ENCODE measurements around the gene CACNA1C. TPM values are rescaled to one million over a fixed set of nuclear protein-coding genes. Genes with fewer than 3 reads are reported as not detected.

The CACNA1C gene
- total and polyA plus RNA-seq, 10 of the 15 experiments (the other 5 are each of a cell fraction or from before 2014, with no cell fraction given): under 0.01 to 0.15 (median 0.09) TPM; not detected in 5

GRCh38 chr12:2618291-2618995 is 565.7 kb downstream of the CACNA1C start:
- Histone ChIP-seq H3K4me3 (no peak overlapping the region), H2AFZ (ENCODE audit: control insufficient read depth, low read depth, low read length) (no peak overlapping the region), H3K4me1 (ENCODE audit: control insufficient read depth, insufficient read depth, low read length) (no peaks in the 10 kb centered on the region; the same call in 1 of the 2 replicates), H3K36me3 (ENCODE audit: control insufficient read depth in 2 of 2, insufficient read depth in 2 of 2, low read length in 1 of 2) (no peaks in the 10 kb centered on the region), H3K27me3 (replicated peaks in 1 of 2; ENCODE audit: control insufficient read depth in 2 of 2, insufficient read depth in 2 of 2, low read length in 1 of 2) (peaks cover 4 to 8% of the 10 kb centered on the region in 2 experiments; a peak in 2 of 4 replicates), H3K79me2 (ENCODE audit: control insufficient read depth, insufficient read depth, low read length) (no peaks in the 10 kb centered on the region), H3K9ac (ENCODE audit: control insufficient read depth, insufficient read depth, low read length) (no peak overlapping the region), H4K20me1 (ENCODE audit: control insufficient read depth, insufficient read depth) (no peaks in the 10 kb centered on the region), H3K9me3 (replicated peaks; ENCODE audit: control insufficient read depth, insufficient read depth, low read length) (no peaks in the 10 kb centered on the region), H3K4me2 (ENCODE audit: control insufficient read depth, insufficient read depth) (no peak overlapping the region), H3K27ac (ENCODE audit: control insufficient read depth, insufficient read depth) (no peak overlapping the region)
- ChIA-PET SMC1A (ENCODE audit: uncharacterized antibody, unreplicated experiment) (no interaction called here), POLR2A (no interaction called here), RAD21 (ENCODE audit: unreplicated experiment) (no interaction called here), CTCF (no interaction called here)
- ATAC-seq (no peak), FAIRE-seq (no peak), DNase-seq (ENCODE audit: low read depth, low spot score) (no peak)
- 35% methylated on average over 12 of the region's 12 CpGs for WGBS (ENCODE audit: insufficient coverage, insufficient replicate concordance, low lambda C conversion rate, missing lambda C conversion rate)
- intact Hi-C loops (cut with micrococcal nuclease; ENCODE audit: unreplicated experiment): no loop called here
- TF ChIP-seq MEF2A (IDR thresholded peaks at IDR 0.05; ENCODE audit: insufficient read depth, low read depth, low read length) (no peak), PML (IDR thresholded peaks at IDR 0.05; ENCODE audit: low read length) (no peak), ZNF274 (IDR thresholded peaks at IDR 0.05; ENCODE audit: insufficient read depth, insufficient read length) (no peak), TCF12 (IDR thresholded peaks at IDR 0.05; ENCODE audit: low read depth, low read length) (no peak), BCLAF1 (IDR thresholded peaks at IDR 0.05) (no peak), E4F1 (IDR thresholded peaks at IDR 0.05; ENCODE audit: borderline replicate concordance, partially characterized antibody) (no peak), IRF3 (IDR thresholded peaks at IDR 0.05) (no peak), KLF5 (IDR thresholded peaks at IDR 0.05; ENCODE audit: partially characterized antibody) (no peak), GATAD2B (conservative IDR thresholded peaks at IDR 0.05; ENCODE audit: low read depth) (no peak), HDAC6 (IDR thresholded peaks at IDR 0.05; ENCODE audit: unreplicated experiment) (no peak), ZNF384 (IDR thresholded peaks at IDR 0.05; ENCODE audit: borderline replicate concordance, low read depth, low read length) (no peak), NBN (IDR thresholded peaks at IDR 0.05) (no peak), POU2F2 (IDR thresholded peaks at IDR 0.05; ENCODE audit: borderline replicate concordance, low read depth, low read length) (no peak), ZBED1 (IDR thresholded peaks at IDR 0.05; ENCODE audit: borderline replicate concordance) (no peak)
- in situ Hi-C loops (cut with MboI): no loop called here
- BruUV-seq (replicated peaks): no TSS peak

Data from GM12878 (cell line).